DMS153 (cell line): ENCODE measurements around the gene NDUFV3.
A peak's percentile ranks its signal among the peaks of the same experiment; 100 is the strongest.
"Not testable (repeated sequence)": the region's sequence is repeated elsewhere in the genome, so short reads cannot be mapped to it uniquely, and the experiment has no call there.

Experiments
- DNase-seq: peaks from one replicate; lab custom pipeline; 2025; lab: John Stamatoyannopoulos, UW

The NDUFV3 gene

GRCh38 chr21:42857216-42857615 is 35.9 kb upstream of the NDUFV3 start:
- DNase-seq = no peak

DNA sequence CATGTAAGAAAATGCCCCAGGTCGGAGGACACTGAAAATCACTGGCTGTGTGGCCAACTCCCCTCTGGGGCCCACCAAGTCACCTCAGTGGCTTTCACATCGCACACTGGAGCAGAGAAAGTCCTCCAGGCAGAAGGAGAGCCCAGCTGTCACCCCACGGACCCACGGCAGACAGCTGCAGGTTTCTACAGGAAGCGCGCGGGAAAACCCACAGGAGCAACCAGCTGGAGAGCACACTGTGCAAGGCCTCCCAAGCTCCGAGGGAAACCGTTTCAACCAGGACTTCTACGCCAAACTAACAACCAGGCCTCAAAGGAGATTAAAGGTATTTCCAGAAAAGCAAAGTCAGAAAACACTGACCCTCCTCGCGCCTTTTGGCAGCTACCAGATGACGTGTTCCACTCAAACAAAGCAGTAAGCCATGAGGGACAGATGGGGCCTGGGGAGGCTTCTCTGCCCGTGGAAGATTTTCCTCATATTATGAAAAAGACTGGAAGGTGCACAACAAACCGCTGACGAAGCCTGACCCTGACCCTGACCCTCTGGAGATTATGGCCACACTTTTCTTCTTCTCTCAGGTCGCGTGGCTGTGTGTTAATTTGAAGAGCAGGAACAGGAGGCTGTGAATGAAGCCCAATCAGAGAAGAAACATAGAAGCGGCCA is 34.8 kb upstream of the NDUFV3 start:
- DNase-seq = no peak

GRCh38 chr21:42858957-42859890 is 33.9 kb upstream of the NDUFV3 start:
- no peak for DNase-seq

- no peak for DNase-seq
These were observed 33.2 kb upstream of the NDUFV3 start for GRCh38 chr21:42859891-42860230.

GRCh38 chr21:42860345-42860744 is 32.8 kb upstream of the NDUFV3 start:
- DNase-seq = no peak

DNA sequence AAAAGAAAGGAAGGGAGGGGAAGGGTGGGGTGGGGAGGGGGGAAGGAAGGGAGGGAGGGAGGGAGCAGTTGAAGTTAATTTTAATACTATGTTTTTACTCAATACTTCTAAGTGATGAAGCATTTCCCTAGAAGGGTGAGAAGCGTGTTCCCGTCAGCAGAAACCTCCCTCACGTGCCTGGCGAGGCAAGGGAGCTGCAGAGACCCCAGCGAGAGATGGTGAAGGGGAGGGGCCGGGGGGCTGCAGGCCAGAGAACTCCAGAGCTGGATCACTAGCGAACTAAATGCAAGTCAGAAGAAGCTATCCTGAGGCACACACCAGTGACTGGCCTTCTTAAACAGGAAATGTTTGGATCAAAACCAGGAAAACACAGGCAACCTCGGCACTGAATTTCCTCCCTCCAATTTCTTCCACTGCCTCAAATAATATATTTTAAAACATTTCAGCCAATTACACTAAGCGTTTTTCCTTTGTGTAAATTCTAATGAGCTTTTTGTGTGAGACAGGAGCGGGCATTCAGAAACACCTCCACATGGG is 31.7 kb upstream of the NDUFV3 start:
- DNase-seq = no peak

- DNase-seq = no peak
These were observed 31.2 kb upstream of the NDUFV3 start for GRCh38 chr21:42861848-42862400.

- DNase-seq = no peak
These were observed 30.2 kb upstream of the NDUFV3 start for GRCh38 chr21:42862774-42863503.

GRCh38 chr21:42863504-42863870 is 29.6 kb upstream of the NDUFV3 start:
- no peak for DNase-seq

DNA sequence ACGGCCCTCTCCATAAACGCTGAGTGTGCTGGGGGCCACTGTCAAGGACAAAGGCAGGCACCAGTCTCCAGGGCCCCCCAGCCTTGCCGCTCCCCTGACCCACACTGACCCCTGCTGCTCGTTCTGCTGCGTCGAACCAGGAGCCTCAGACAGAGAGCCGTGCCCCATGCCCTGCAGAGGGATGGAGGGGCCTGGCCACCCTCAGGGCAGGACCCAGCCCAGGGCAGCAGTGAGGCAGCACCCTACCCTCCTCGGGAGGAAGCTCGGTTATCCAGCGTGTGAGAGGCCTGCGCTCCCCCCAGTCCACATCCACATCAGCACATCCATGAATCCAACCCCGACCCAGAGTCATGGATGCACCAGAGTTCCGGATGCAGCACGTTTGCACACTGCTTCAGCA is 28.8 kb upstream of the NDUFV3 start:
- DNase-seq = no peak

DNA sequence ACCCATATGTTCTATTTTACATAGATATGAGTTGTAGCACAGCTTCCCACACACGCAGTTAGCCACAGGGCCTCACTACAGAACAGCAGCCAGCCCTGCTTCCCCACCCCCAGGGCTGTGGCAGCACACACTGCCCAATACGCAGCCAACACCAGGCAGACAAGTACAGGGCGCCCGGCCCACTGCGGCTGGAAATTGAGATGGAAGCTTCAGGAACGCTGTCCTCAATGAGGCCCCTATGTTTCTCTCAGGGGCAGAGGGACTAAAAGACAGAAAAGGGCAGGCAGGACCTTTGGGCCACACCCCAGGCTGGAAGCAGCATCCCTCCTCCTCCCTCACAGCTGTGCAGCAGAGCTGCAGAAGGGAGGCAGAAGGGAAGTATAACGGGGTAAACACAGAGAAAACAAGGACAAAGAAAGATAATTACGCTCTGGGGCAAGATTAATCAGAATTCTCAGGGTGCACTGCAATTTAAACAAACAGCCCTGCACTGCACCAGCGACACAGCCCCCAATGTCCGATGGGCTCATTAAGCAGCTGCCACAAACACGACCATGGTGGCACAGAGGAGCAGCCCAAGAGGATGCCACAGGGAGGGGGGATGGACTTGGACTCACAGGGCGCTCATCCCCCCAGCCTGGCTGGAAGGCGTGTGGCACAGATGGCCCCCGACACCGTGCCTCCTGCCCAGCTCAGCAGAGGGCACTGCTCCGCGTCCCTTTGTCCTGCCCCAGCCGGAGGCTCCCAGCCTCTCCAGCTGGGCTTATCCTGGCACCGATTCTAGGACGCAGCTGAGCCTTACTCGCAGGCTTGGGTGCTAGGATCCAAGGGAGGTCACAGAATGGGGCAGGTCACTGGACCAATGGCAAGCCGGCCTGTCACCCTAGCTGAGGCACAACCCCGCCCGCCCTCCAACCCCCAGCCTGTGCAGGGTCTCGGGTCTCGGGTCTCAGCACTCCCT is 28.0 kb upstream of the NDUFV3 start:
- DNase-seq = no peak

DNA sequence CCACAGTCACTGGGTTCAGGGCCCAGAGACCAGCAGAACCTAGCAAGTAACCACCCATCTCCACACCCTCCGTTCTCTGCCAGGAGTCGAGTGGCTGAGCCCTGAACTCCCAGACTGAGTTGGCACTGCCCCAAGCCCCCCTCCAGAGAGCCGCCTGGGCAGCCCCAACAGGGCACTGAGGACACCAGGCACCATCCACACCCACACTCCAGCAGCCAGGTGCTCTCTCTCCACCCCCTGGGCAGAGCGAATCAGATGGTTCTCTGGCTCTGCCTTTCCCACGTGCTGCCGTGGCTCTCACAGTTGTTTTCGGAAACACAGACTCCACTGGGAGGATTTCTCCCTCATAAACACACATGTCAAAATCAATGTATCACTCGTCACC is 27.3 kb upstream of the NDUFV3 start:
- no peak for DNase-seq

DNA sequence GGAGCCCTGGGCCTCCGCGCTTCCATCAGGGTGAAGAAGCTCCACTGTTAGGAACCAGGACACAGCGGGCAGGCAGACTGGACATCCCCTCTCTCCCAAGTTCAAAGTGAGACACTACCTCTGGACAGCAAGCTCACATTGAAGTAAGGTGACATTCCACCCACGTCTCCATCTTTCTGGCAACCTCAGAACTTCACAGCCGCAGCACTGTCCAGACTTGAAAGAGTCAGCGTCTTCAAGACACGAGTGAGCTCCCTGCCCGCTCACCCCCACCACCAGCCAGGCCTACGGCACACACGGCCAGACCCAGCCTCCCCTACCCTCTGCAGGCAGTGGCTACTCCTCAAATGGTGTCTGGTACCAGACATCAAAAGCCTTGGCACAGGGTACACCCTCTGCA is 24.9 kb upstream of the NDUFV3 start:
- no peak for DNase-seq

- no peak for DNase-seq
These were observed 20.0 kb upstream of the NDUFV3 start for GRCh38 chr21:42873096-42873495.

- DNase-seq = not testable (repeated sequence)
These were observed 17.3 kb upstream of the NDUFV3 start for GRCh38 chr21:42875811-42876210.

DNA sequence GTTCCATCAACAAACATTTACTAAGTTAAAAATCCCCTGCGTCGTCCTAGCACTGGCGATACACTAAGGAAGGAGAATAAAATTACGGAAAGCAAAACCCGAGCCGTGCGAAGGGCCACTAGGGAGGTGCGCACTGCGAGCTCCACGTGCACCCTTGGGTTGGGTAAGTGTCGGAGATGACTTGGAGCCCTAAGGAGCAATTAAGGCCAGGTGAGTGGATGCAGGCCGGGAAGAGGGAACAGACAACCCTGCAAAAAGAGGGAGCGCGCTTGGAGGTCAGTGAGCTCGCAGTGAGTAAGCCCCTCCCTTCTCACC is 14.5 kb upstream of the NDUFV3 start:
- no peak for DNase-seq

DNA sequence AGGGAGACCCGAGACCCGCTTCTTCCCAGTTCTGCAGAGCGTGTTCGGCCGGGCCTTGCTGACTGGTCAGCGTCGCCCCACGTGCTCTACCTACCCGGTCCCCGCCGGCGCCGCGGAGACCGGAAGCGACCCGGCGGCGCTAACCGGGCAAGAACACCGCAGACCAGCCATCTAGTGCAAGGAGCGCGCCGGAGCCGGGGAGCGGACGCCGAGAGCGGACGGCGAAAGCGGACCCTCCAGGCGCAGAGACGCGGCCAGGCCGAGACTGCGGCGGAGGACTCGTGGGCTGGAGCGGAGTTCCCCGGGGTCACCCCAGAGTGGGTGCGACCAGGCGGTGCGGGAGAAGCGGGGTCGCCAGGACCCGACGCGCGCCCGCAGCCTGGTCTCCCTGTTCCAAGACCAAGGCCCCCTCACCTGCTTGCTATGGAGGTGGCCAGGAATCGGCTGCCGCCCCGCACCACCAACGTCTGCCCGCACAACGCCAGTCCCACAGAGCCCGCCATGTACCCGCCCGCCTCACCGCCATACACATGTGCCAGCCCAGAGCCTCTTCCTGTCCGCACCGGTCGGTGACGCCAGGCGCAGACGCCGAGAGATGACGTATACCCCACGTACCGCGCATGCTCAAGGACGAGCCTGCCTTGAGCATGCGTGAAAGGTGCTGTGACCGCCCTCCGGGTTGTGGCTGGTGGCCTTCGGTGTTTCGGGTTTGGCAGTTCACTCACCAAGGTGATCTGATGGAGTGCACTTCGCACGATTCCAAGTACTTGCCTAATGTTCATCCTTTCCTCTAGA is 13.9 kb upstream of the NDUFV3 start, which contains the start of gene WDR4:
WDR4 (minus strand) TSS at position 547 of the 795 bp plus-strand sequence; CDS start at position 503, 44 bp downstream.
- DNase-seq = peak; percentile 94

GRCh38 chr21:42880352-42880751 is 12.8 kb upstream of the NDUFV3 start:
- DNase-seq = no peak

DNA sequence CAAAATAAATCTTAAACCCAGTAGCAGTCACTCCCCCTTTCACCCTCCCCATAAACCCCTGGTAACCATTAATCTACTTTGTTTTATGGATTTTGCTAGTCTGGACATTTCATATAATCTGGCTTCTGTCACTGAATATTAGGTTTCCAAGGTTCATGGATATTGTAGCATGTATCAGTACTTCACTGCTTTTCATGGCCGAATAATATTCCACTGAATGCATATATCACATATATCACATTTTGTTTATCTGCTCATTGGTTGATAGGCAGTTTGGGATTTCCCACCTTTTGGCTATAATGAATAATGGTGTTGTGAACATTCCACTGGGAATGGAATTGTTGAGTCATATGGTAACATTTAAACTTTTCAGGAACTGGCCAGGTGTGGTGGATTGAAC is 9.2 kb upstream of the NDUFV3 start:
- no peak for DNase-seq

- no peak for DNase-seq
These were observed 5.8 kb upstream of the NDUFV3 start for GRCh38 chr21:42887326-42887725.
